ENCODE measurements around the gene PNPLA2. TPM values are rescaled to one million over a fixed set of nuclear protein-coding genes. Genes with fewer than 3 reads are reported as not detected.

The PNPLA2 gene
- total RNA-seq, 1 donor from 2014 or later = 159 TPM

DNA sequence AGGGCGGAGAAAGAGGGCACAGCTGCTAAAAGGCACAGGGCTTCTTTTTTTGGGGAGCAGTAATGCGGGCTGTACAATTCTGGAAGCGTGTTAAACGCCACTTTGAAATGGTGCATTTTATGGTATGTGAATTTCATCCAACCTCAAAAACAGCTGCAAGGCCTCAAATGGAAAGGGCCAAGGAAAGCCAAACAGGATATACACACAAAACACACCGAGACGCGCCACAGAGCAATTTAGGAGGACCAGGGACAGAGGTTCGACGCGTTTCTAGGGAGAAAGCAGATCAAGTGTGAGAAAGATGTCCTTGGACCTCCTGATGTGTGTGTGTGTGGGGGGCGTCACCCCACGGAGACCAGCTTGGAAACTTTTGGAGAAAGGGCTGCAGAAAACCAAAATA is 55.0 kb downstream of the PNPLA2 start:
- DNase-seq (ENCODE audit: low spot score) = no peak

Other genes starting within 250 kb of the PNPLA2 start
- 38.1 TPM for gene PHRF1, start 242.4 kb upstream of the PNPLA2 start, total RNA-seq
- gene IRF7, start 203.0 kb upstream of the PNPLA2 start, total RNA-seq = 54.0 TPM
- 89.6 TPM for gene CDHR5, start 194.0 kb upstream of the PNPLA2 start, total RNA-seq
- not detected for gene SCT, start 191.7 kb upstream of the PNPLA2 start, total RNA-seq
- gene DRD4, start 181.6 kb upstream of the PNPLA2 start, total RNA-seq = 2.6 TPM
- gene DEAF1, start 123.7 kb upstream of the PNPLA2 start, total RNA-seq = 45.0 TPM
- 52.0 TPM for gene TMEM80, start 123.1 kb upstream of the PNPLA2 start, total RNA-seq
- 228 TPM for gene EPS8L2, start 112.7 kb upstream of the PNPLA2 start, total RNA-seq
- 176 TPM for gene TALDO1, start 71.5 kb upstream of the PNPLA2 start, total RNA-seq
- 85.9 TPM for gene GATD1, start 41.4 kb upstream of the PNPLA2 start, total RNA-seq
- gene CEND1, start 28.8 kb upstream of the PNPLA2 start, total RNA-seq = 0.49 TPM
- gene SLC25A22, start 20.6 kb upstream of the PNPLA2 start, total RNA-seq = 16.3 TPM
- 27.7 TPM for gene PIDD1, start 13.7 kb upstream of the PNPLA2 start, total RNA-seq
- gene RPLP2, start 8.9 kb upstream of the PNPLA2 start, total RNA-seq = 1,317 TPM
- 40.5 TPM for gene CRACR2B, start 9.0 kb downstream of the PNPLA2 start, total RNA-seq
- 442 TPM for gene CD151, start 14.0 kb downstream of the PNPLA2 start, total RNA-seq
- gene POLR2L, start 23.6 kb downstream of the PNPLA2 start, total RNA-seq = 108 TPM
- gene TSPAN4, start 23.9 kb downstream of the PNPLA2 start, total RNA-seq = 34.6 TPM
- 101 TPM for gene CHID1, start 91.9 kb downstream of the PNPLA2 start, total RNA-seq
- 91.8 TPM for gene AP2A2, start 107.0 kb downstream of the PNPLA2 start, total RNA-seq
- 173 TPM for gene MUC6, start 217.8 kb downstream of the PNPLA2 start, total RNA-seq